Measurements from ENCODE around the gene ATP10A.

ATP10A gene

GRCh38 chr15:25733856-25734679, 129.1 kb downstream of the ATP10A start:
- TF ChIP-seq FOXP2 (optimal IDR thresholded peaks at IDR 0.05; ENCODE audit: control extremely low read depth, extremely low read length, insufficient read depth) (no peak), POLR2AphosphoS5 (IDR thresholded peaks at IDR 0.05; ENCODE audit: borderline replicate concordance, low read depth, low read length) (no peak), EZH2 (IDR thresholded peaks at IDR 0.05) (no peak)
- Histone ChIP-seq H3K36me3 (ENCODE audit: insufficient read depth, low read length) (no peaks in the 10 kb centered on the region), H3K9ac (ENCODE audit: insufficient read length) (no peak overlapping the region), H3K4me3 (no peak overlapping the region), H3K9me3 (ENCODE audit: low read depth, low read length) (no peaks in the 10 kb centered on the region), H3K27ac (no peak overlapping the region)
- no peak for DNase-seq (ENCODE audit: low read depth, low spot score)

GRCh38 chr15:25733036-25733855, 129.9 kb downstream of the ATP10A start:
- no peaks in the 10 kb centered on the region for H3K9me3 ChIP-seq (ENCODE audit: low read depth, low read length)
- H3K27ac ChIP-seq = no peak overlapping the region
- no peaks in the 10 kb centered on the region for H3K36me3 ChIP-seq (ENCODE audit: insufficient read depth, low read length)
- TF ChIP-seq EZH2 (IDR thresholded peaks at IDR 0.05) = no peak
- no peak for TF ChIP-seq POLR2AphosphoS5 (IDR thresholded peaks at IDR 0.05; ENCODE audit: borderline replicate concordance, low read depth, low read length)
- TF ChIP-seq FOXP2 (optimal IDR thresholded peaks at IDR 0.05; ENCODE audit: control extremely low read depth, extremely low read length, insufficient read depth) = no peak
- no peak overlapping the region for H3K4me3 ChIP-seq
- DNase-seq (ENCODE audit: low read depth, low spot score) = no peak
- no peak overlapping the region for H3K9ac ChIP-seq (ENCODE audit: insufficient read length)

GRCh38 chr15:25732191-25732590, 130.9 kb downstream of the ATP10A start:
- H3K36me3 ChIP-seq (ENCODE audit: insufficient read depth, low read length) = no peaks in the 10 kb centered on the region
- TF ChIP-seq FOXP2 (optimal IDR thresholded peaks at IDR 0.05; ENCODE audit: control extremely low read depth, extremely low read length, insufficient read depth) = no peak
- TF ChIP-seq POLR2AphosphoS5 (IDR thresholded peaks at IDR 0.05; ENCODE audit: borderline replicate concordance, low read depth, low read length) = no peak
- TF ChIP-seq EZH2 (IDR thresholded peaks at IDR 0.05) = no peak
- H3K4me3 ChIP-seq = no peak overlapping the region
- no peak overlapping the region for H3K9ac ChIP-seq (ENCODE audit: insufficient read length)
- no peaks in the 10 kb centered on the region for H3K9me3 ChIP-seq (ENCODE audit: low read depth, low read length)
- DNase-seq (ENCODE audit: low read depth, low spot score) = no peak
- H3K27ac ChIP-seq = no peak overlapping the region

GRCh38 chr15:25731411-25731810, 131.7 kb downstream of the ATP10A start:
- Histone ChIP-seq H3K4me3 (no peak overlapping the region), H3K9ac (ENCODE audit: insufficient read length) (no peak overlapping the region), H3K9me3 (ENCODE audit: low read depth, low read length) (no peaks in the 10 kb centered on the region), H3K27ac (no peak overlapping the region), H3K36me3 (ENCODE audit: insufficient read depth, low read length) (no peaks in the 10 kb centered on the region)
- TF ChIP-seq EZH2 (IDR thresholded peaks at IDR 0.05) (no peak), FOXP2 (optimal IDR thresholded peaks at IDR 0.05; ENCODE audit: control extremely low read depth, extremely low read length, insufficient read depth) (no peak), POLR2AphosphoS5 (IDR thresholded peaks at IDR 0.05; ENCODE audit: borderline replicate concordance, low read depth, low read length) (no peak)
- DNase-seq (ENCODE audit: low read depth, low spot score) = no peak

GRCh38 chr15:25730918-25731317, 132.2 kb downstream of the ATP10A start:
- Histone ChIP-seq H3K4me3 (no peak overlapping the region), H3K9me3 (ENCODE audit: low read depth, low read length) (no peaks in the 10 kb centered on the region), H3K9ac (ENCODE audit: insufficient read length) (no peak overlapping the region), H3K27ac (no peak overlapping the region), H3K36me3 (ENCODE audit: insufficient read depth, low read length) (no peaks in the 10 kb centered on the region)
- no peak for DNase-seq (ENCODE audit: low read depth, low spot score)
- TF ChIP-seq FOXP2 (optimal IDR thresholded peaks at IDR 0.05; ENCODE audit: control extremely low read depth, extremely low read length, insufficient read depth) (no peak), POLR2AphosphoS5 (IDR thresholded peaks at IDR 0.05; ENCODE audit: borderline replicate concordance, low read depth, low read length) (no peak), EZH2 (IDR thresholded peaks at IDR 0.05) (no peak)

- DNase-seq (ENCODE audit: low read depth, low spot score) = no peak
- no peak overlapping the region for H3K4me3 ChIP-seq
- H3K36me3 ChIP-seq (ENCODE audit: insufficient read depth, low read length) = no peaks in the 10 kb centered on the region
- no peak overlapping the region for H3K27ac ChIP-seq
- no peak overlapping the region for H3K9ac ChIP-seq (ENCODE audit: insufficient read length)
- H3K9me3 ChIP-seq (ENCODE audit: low read depth, low read length) = no peaks in the 10 kb centered on the region
- TF ChIP-seq EZH2 (IDR thresholded peaks at IDR 0.05) (no peak), POLR2AphosphoS5 (IDR thresholded peaks at IDR 0.05; ENCODE audit: borderline replicate concordance, low read depth, low read length) (no peak), FOXP2 (optimal IDR thresholded peaks at IDR 0.05; ENCODE audit: control extremely low read depth, extremely low read length, insufficient read depth) (no peak)
Measured at GRCh38 chr15:25728816-25729215, 134.3 kb downstream of the ATP10A start.

- Histone ChIP-seq H3K9ac (ENCODE audit: insufficient read length) (no peak overlapping the region), H3K27ac (no peak overlapping the region), H3K9me3 (ENCODE audit: low read depth, low read length) (no peaks in the 10 kb centered on the region), H3K4me3 (no peak overlapping the region), H3K36me3 (ENCODE audit: insufficient read depth, low read length) (no peaks in the 10 kb centered on the region)
- no peak for DNase-seq (ENCODE audit: low read depth, low spot score)
- TF ChIP-seq POLR2AphosphoS5 (IDR thresholded peaks at IDR 0.05; ENCODE audit: borderline replicate concordance, low read depth, low read length) (no peak), FOXP2 (optimal IDR thresholded peaks at IDR 0.05; ENCODE audit: control extremely low read depth, extremely low read length, insufficient read depth) (no peak), EZH2 (IDR thresholded peaks at IDR 0.05) (no peak)
Measured at GRCh38 chr15:25727867-25728600, 135.1 kb downstream of the ATP10A start.

GRCh38 chr15:25727116-25727515, 136.0 kb downstream of the ATP10A start:
- Histone ChIP-seq H3K4me3 (no peak overlapping the region), H3K36me3 (ENCODE audit: insufficient read depth, low read length) (no peaks in the 10 kb centered on the region), H3K27ac (no peak overlapping the region), H3K9me3 (ENCODE audit: low read depth, low read length) (no peaks in the 10 kb centered on the region), H3K9ac (ENCODE audit: insufficient read length) (no peak overlapping the region)
- DNase-seq (ENCODE audit: low read depth, low spot score) = no peak
- TF ChIP-seq FOXP2 (optimal IDR thresholded peaks at IDR 0.05; ENCODE audit: control extremely low read depth, extremely low read length, insufficient read depth) = no peak
- TF ChIP-seq POLR2AphosphoS5 (IDR thresholded peaks at IDR 0.05; ENCODE audit: borderline replicate concordance, low read depth, low read length) = no peak
